HepG2 (cell line): ENCODE data around the gene TOP1. TPM values are rescaled to one million over a fixed set of nuclear protein-coding genes. Genes with fewer than 3 reads are reported as not detected.

Experiments used
- DNMT1 ChIP-seq: sonication (generic); formaldehyde crosslinking; IDR thresholded peaks from 2 replicates; pipeline ENCODE4 v1.5.1; 2020; ENCODE audit warnings: mild to moderate bottlenecking, missing genetic modification reagents
- FOSL1 ChIP-seq: sonication (generic); formaldehyde crosslinking; IDR thresholded peaks from 2 replicates; pipeline ENCODE4 v1.9.0; 2021; ENCODE audit warnings: missing genetic modification reagents, borderline replicate concordance
- FOSL2 ChIP-seq: sonication (generic); formaldehyde crosslinking; IDR thresholded peaks from 2 replicates; pipeline ENCODE4 v1.4.0; 2020; ENCODE audit warnings: missing genetic modification reagents
- HHEX ChIP-seq: IDR thresholded peaks from 2 replicates; pipeline ENCODE4 v1.6.1; 2016; ENCODE audit warnings: control low read depth
- MIER2 ChIP-seq: IDR thresholded peaks from 2 replicates; pipeline ENCODE4 v1.6.1; 2016; ENCODE audit warnings: missing biosample characterization, missing genetic modification reagents
- NR3C1 ChIP-seq: sonication (generic); formaldehyde crosslinking; IDR thresholded peaks from 2 replicates; pipeline ENCODE4 v1.4.0; 2020; ENCODE audit warnings: missing genetic modification reagents
- RBM39 ChIP-seq: fragments of 200-400 bp; formaldehyde crosslinking; IDR thresholded peaks from one replicate; pipeline ENCODE4 v1.6.1; 2018; ENCODE audit warnings: antibody characterized with exemption, mild to moderate bottlenecking, low read depth, low read length; ENCODE audit not compliant: poor library complexity, severe bottlenecking
- SPEN ChIP-seq: sonication (generic); formaldehyde crosslinking; IDR thresholded peaks from 2 replicates; pipeline ENCODE4 v1.5.1; 2020; ENCODE audit warnings: low read depth, mild to moderate bottlenecking, missing genetic modification reagents
- SRF ChIP-seq: IDR thresholded peaks from 2 replicates; pipeline ENCODE4 v1.6.1; 2011; ENCODE audit warnings: mild to moderate bottlenecking, low read depth, low read length, moderate library complexity
- ZNF816 ChIP-seq: sonication (generic); formaldehyde crosslinking; IDR thresholded peaks from 2 replicates; pipeline ENCODE4 v1.8.0; 2022; ENCODE audit warnings: missing genetic modification reagents, mild to moderate bottlenecking, borderline replicate concordance
- ZSCAN21 ChIP-seq: sonication (generic); formaldehyde crosslinking; IDR thresholded peaks from 2 replicates; pipeline ENCODE4 v1.8.0; 2022; ENCODE audit warnings: mild to moderate bottlenecking, missing genetic modification reagents, moderate library complexity, borderline replicate concordance
- ZSCAN31 ChIP-seq: sonication (generic); formaldehyde crosslinking; IDR thresholded peaks from 2 replicates; pipeline ENCODE4 v1.5.0; 2020; ENCODE audit warnings: low read depth, mild to moderate bottlenecking, missing genetic modification reagents
- polyA plus RNA-seq, 8 experiments: library from polyadenylated mRNA; depleted of rRNA in 3 of 8; stranded (reverse) in 7 of 8; unstranded in 1 of 8; fragments of >200 nt; fragmentation: Illumina TruSeq in 4 of 8; extraction: Trizol in 4 of 8; gene quantifications; 2 replicates each; pipeline versions ENCODE4 v1.2.1 to v1.2.3, GENCODE V29; 2011 to 2016; ENCODE audit warnings: low read depth in 4 of 8, missing spikeins in 1 of 8, mixed read lengths in 1 of 8; ENCODE audit not compliant: insufficient read depth in 1 of 8
- total RNA-seq, 5 experiments: library from RNA; depleted of rRNA; stranded (reverse); fragments of >200 nt; fragmentation: Illumina TruSeq; extraction: Trizol; gene quantifications; 2 replicates each; pipeline ENCODE4 v1.2.3, GENCODE V29; 2016; ENCODE audit warnings: low read depth in 1 of 5
- TF ChIP-seq, protein P1 (sequence below): sonication (generic); formaldehyde crosslinking; IDR thresholded peaks from 2 replicates; pipeline ENCODE4 v1.5.0; 2020; ENCODE audit warnings: missing genetic modification reagents
- TF ChIP-seq, protein P2 (sequence below): sonication (generic); formaldehyde crosslinking; IDR thresholded peaks from 2 replicates; pipeline ENCODE4 v1.5.0; 2020; ENCODE audit warnings: mild to moderate bottlenecking, missing genetic modification reagents, borderline replicate concordance
- TF ChIP-seq, protein P3 (sequence below): sonication (generic); formaldehyde crosslinking; IDR thresholded peaks from 2 replicates; pipeline ENCODE4 v1.8.1; 2023; ENCODE audit warnings: mild to moderate bottlenecking, missing genetic modification reagents
- TF ChIP-seq, protein P4 (sequence below): sonication (generic); formaldehyde crosslinking; IDR thresholded peaks from 2 replicates; pipeline ENCODE4 v1.4.0; 2020; ENCODE audit warnings: missing genetic modification reagents
- TF ChIP-seq, protein P5 (sequence below): sonication (generic); formaldehyde crosslinking; conservative IDR thresholded peaks from 2 replicates; pipeline ENCODE4 v1.8.0; 2022; ENCODE audit warnings: missing genetic modification reagents

The TOP1 gene
- total and polyA plus RNA-seq, 2 of the 13 experiments (the other 11 are each of a cell fraction or from before 2014, with no cell fraction given), result 10.2 to 19.4 TPM

DNA sequence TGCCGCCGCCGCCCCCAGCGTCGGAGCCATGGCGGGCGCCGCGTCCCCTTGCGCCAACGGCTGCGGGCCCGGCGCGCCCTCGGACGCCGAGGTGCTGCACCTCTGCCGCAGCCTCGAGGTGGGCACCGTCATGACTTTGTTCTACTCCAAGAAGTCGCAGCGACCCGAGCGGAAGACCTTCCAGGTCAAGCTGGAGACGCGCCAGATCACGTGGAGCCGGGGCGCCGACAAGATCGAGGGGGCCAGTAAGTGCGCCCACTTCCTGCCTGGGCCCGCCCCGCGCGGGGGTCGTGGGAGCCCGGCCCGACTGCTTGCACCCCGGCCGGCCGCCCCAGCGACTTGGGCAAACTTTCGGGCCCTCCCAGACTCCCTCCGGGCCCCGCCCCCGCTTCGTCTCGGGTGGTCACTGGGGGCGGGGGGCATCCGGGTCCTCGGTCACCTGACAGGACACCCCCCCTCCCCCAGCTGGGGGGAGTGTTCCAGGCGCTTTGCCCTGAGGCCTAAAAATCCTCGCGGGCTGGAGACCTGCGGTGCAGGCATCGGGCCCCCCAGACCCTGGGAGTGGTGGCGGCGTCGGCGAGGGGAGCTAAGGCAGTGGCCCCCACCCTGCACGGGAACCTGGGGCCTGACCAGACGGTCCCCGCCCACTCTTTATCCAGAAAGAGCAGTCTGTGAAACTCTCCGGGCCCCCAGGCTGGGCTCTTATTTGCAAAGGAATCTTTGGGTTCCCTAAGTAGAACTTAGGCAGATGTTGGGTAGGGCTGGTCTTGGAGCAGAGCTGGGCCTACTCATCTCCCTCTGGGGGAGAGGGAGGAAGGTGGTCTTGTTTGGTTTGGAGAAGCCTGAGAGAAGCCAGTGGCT lies 109.2 kb downstream of the TOP1 start (continued):
- TF ChIP-seq DNMT1 (CRISPR knock-in tag), result no peak
- TF ChIP-seq, protein P1, sequence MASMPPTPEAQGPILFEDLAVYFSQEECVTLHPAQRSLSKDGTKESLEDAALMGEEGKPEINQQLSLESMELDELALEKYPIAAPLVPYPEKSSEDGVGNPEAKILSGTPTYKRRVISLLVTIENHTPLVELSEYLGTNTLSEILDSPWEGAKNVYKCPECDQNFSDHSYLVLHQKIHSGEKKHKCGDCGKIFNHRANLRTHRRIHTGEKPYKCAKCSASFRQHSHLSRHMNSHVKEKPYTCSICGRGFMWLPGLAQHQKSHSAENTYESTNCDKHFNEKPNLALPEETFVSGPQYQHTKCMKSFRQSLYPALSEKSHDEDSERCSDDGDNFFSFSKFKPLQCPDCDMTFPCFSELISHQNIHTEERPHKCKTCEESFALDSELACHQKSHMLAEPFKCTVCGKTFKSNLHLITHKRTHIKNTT (CRISPR knock-in tag), result 0 out of 2 replicates have a peak, but pooled peaks have one; percentile 79
- TF ChIP-seq, protein P2, sequence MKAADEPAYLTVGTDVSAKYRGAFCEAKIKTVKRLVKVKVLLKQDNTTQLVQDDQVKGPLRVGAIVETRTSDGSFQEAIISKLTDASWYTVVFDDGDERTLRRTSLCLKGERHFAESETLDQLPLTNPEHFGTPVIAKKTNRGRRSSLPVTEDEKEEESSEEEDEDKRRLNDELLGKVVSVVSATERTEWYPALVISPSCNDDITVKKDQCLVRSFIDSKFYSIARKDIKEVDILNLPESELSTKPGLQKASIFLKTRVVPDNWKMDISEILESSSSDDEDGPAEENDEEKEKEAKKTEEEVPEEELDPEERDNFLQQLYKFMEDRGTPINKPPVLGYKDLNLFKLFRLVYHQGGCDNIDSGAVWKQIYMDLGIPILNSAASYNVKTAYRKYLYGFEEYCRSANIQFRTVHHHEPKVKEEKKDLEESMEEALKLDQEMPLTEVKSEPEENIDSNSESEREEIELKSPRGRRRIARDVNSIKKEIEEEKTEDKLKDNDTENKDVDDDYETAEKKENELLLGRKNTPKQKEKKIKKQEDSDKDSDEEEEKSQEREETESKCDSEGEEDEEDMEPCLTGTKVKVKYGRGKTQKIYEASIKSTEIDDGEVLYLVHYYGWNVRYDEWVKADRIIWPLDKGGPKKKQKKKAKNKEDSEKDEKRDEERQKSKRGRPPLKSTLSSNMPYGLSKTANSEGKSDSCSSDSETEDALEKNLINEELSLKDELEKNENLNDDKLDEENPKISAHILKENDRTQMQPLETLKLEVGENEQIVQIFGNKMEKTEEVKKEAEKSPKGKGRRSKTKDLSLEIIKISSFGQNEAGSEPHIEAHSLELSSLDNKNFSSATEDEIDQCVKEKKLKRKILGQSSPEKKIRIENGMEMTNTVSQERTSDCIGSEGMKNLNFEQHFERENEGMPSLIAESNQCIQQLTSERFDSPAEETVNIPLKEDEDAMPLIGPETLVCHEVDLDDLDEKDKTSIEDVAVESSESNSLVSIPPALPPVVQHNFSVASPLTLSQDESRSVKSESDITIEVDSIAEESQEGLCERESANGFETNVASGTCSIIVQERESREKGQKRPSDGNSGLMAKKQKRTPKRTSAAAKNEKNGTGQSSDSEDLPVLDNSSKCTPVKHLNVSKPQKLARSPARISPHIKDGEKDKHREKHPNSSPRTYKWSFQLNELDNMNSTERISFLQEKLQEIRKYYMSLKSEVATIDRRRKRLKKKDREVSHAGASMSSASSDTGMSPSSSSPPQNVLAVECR (CRISPR knock-in tag), result peak; percentile 81
- TF ChIP-seq MIER2, result no peak
- 0 out of 2 replicates have a peak, but pooled peaks have one; percentile 84 for TF ChIP-seq ZNF816 (CRISPR knock-in tag)
- peak; percentile 98 for TF ChIP-seq SPEN (CRISPR knock-in tag)
- TF ChIP-seq SRF, result no peak
- no peak; the same call in none of the 2 replicates for TF ChIP-seq ZSCAN31
- TF ChIP-seq RBM39, result peak; percentile 95
- no peak for TF ChIP-seq HHEX (CRISPR knock-in tag)
- TF ChIP-seq, protein P3, sequence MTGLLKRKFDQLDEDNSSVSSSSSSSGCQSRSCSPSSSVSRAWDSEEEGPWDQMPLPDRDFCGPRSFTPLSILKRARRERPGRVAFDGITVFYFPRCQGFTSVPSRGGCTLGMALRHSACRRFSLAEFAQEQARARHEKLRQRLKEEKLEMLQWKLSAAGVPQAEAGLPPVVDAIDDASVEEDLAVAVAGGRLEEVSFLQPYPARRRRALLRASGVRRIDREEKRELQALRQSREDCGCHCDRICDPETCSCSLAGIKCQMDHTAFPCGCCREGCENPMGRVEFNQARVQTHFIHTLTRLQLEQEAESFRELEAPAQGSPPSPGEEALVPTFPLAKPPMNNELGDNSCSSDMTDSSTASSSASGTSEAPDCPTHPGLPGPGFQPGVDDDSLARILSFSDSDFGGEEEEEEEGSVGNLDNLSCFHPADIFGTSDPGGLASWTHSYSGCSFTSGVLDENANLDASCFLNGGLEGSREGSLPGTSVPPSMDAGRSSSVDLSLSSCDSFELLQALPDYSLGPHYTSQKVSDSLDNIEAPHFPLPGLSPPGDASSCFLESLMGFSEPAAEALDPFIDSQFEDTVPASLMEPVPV (CRISPR knock-in tag), result 0 out of 2 replicates have a peak, but pooled peaks have one; percentile 63
- TF ChIP-seq FOSL2 (CRISPR knock-in tag), result 0 out of 2 replicates have a peak, but pooled peaks have one; percentile 4
- TF ChIP-seq FOSL1 (CRISPR knock-in tag), result peak; percentile 32; the same call in 1 of the 2 replicates
- TF ChIP-seq, protein P4, sequence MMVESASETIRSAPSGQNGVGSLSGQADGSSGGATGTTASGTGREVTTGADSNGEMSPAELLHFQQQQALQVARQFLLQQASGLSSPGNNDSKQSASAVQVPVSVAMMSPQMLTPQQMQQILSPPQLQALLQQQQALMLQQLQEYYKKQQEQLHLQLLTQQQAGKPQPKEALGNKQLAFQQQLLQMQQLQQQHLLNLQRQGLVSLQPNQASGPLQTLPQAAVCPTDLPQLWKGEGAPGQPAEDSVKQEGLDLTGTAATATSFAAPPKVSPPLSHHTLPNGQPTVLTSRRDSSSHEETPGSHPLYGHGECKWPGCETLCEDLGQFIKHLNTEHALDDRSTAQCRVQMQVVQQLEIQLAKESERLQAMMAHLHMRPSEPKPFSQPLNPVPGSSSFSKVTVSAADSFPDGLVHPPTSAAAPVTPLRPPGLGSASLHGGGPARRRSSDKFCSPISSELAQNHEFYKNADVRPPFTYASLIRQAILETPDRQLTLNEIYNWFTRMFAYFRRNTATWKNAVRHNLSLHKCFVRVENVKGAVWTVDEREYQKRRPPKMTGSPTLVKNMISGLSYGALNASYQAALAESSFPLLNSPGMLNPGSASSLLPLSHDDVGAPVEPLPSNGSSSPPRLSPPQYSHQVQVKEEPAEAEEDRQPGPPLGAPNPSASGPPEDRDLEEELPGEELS, result 0 out of 2 replicates have a peak, but pooled peaks have one; percentile 17
- 0 out of 2 replicates have a peak, but pooled peaks have one; percentile 53 for TF ChIP-seq NR3C1 (CRISPR knock-in tag)
- no peak for TF ChIP-seq ZSCAN21 (CRISPR knock-in tag)
- TF ChIP-seq, protein P5, sequence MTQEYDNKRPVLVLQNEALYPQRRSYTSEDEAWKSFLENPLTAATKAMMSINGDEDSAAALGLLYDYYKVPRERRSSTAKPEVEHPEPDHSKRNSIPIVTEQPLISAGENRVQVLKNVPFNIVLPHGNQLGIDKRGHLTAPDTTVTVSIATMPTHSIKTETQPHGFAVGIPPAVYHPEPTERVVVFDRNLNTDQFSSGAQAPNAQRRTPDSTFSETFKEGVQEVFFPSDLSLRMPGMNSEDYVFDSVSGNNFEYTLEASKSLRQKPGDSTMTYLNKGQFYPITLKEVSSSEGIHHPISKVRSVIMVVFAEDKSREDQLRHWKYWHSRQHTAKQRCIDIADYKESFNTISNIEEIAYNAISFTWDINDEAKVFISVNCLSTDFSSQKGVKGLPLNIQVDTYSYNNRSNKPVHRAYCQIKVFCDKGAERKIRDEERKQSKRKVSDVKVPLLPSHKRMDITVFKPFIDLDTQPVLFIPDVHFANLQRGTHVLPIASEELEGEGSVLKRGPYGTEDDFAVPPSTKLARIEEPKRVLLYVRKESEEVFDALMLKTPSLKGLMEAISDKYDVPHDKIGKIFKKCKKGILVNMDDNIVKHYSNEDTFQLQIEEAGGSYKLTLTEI (CRISPR knock-in tag), result no peak
